Liver (tissue), 9 donors: ENCODE measurements around the gene SLC25A25. TPM values are rescaled to one million over a fixed set of nuclear protein-coding genes. Genes with fewer than 3 reads are reported as not detected.

Experiments used
- DNase-seq: peaks from one replicate; pipeline ENCODE4 v3.0.0-alpha.2; 2017; ENCODE audit warnings: low spot score
- H3K27ac ChIP-seq, 2 donors: one replicate each; pipeline ENCODE4 v1.7.0; 2013; ENCODE audit warnings: inconsistent platforms in 2 of 2, low read length in 2 of 2, control low read depth in 1 of 2, low read depth in 1 of 2, mild to moderate bottlenecking in 1 of 2
- H3K27me3 ChIP-seq, 4 donors: one replicate each; pipeline versions ENCODE4 v1.6.1 to v1.7.0; 2013; ENCODE audit warnings: low read length in 3 of 4, inconsistent platforms in 1 of 4, mild to moderate bottlenecking in 1 of 4, moderate library complexity in 1 of 4; ENCODE audit not compliant: control insufficient read depth in 4 of 4, insufficient read depth in 4 of 4
- H3K36me3 ChIP-seq, 4 donors: one replicate each; pipeline versions ENCODE4 v1.6.1 to v1.7.0; 2013; ENCODE audit warnings: low read length in 3 of 4, mild to moderate bottlenecking in 3 of 4, low read depth in 1 of 4, moderate library complexity in 1 of 4; ENCODE audit not compliant: control insufficient read depth in 4 of 4, insufficient read depth in 3 of 4
- H3K4me1 ChIP-seq, 4 donors: one replicate each; pipeline versions ENCODE4 v1.6.1 to v1.7.0; 2013; ENCODE audit warnings: low read length in 3 of 4, mild to moderate bottlenecking in 3 of 4, moderate library complexity in 1 of 4; ENCODE audit not compliant: control insufficient read depth in 4 of 4, insufficient read depth in 4 of 4
- H3K4me3 ChIP-seq, 3 donors: one replicate each; pipeline versions ENCODE4 v1.6.1 to v1.7.0; 2013; ENCODE audit warnings: low read length in 3 of 3, control low read depth in 1 of 3, low read depth in 1 of 3, mild to moderate bottlenecking in 1 of 3
- H3K9ac ChIP-seq, 2 donors: one replicate each; pipeline ENCODE4 v1.7.0; 2013; ENCODE audit warnings: low read length in 2 of 2, mild to moderate bottlenecking in 2 of 2, moderate library complexity in 2 of 2, control low read depth in 1 of 2, low read depth in 1 of 2
- H3K9me3 ChIP-seq, 4 donors: one replicate each; pipeline versions ENCODE4 v1.6.1 to v1.7.0; 2013; ENCODE audit warnings: low read length in 3 of 4; ENCODE audit not compliant: control insufficient read depth in 4 of 4
- EGR1 ChIP-seq, 2 donors: IDR thresholded peaks; 2 replicates each; pipeline ENCODE4 v1.6.1; 2016 to 2018; ENCODE audit warnings: antibody characterized with exemption in 2 of 2, low read depth in 2 of 2
- FOXA1 ChIP-seq: IDR thresholded peaks from 2 replicates; pipeline ENCODE4 v1.6.1; 2016; ENCODE audit warnings: antibody characterized with exemption
- FOXA2 ChIP-seq: IDR thresholded peaks from 2 replicates; pipeline ENCODE4 v1.6.1; 2016; ENCODE audit warnings: antibody characterized with exemption
- HNF4A ChIP-seq, 2 donors: conservative IDR thresholded peaks; 2 replicates each; pipeline ENCODE4 v1.6.1; 2016; ENCODE audit warnings: antibody characterized with exemption in 2 of 2, mild to moderate bottlenecking in 2 of 2
- HNF4G ChIP-seq: IDR thresholded peaks from 2 replicates; pipeline ENCODE4 v1.6.1; 2016; ENCODE audit warnings: antibody characterized with exemption
- JUND ChIP-seq, 2 donors: IDR thresholded peaks; 2 replicates each; pipeline ENCODE4 v1.6.1; 2016; ENCODE audit warnings: antibody characterized with exemption in 2 of 2
- NR2F2 ChIP-seq: IDR thresholded peaks from 2 replicates; pipeline ENCODE4 v1.6.1; 2016; ENCODE audit warnings: antibody characterized with exemption
- RAD21 ChIP-seq, 2 donors: IDR thresholded peaks; 2 replicates each; pipeline ENCODE4 v1.6.1; 2016; ENCODE audit warnings: antibody characterized with exemption in 2 of 2, mild to moderate bottlenecking in 2 of 2
- RXRA ChIP-seq, 2 donors: IDR thresholded peaks; 2 replicates each; pipeline ENCODE4 v1.6.1; 2017 to 2018; ENCODE audit warnings: antibody characterized with exemption in 2 of 2, mild to moderate bottlenecking in 1 of 2
- SP1 ChIP-seq: IDR thresholded peaks from 2 replicates; pipeline ENCODE4 v1.6.1; 2018; ENCODE audit warnings: antibody characterized with exemption, mild to moderate bottlenecking
- TAF1 ChIP-seq: conservative IDR thresholded peaks from 2 replicates; pipeline ENCODE4 v1.6.1; 2016; ENCODE audit warnings: antibody characterized with exemption, mild to moderate bottlenecking
- YY1 ChIP-seq: IDR thresholded peaks from 2 replicates; pipeline ENCODE4 v1.6.1; 2016; ENCODE audit warnings: antibody characterized with exemption, mild to moderate bottlenecking
- WGBS: extraction: QIAGEN DNeasy Blood & Tissue Kit; methylation state at CpG from one replicate; pipeline ENCODE4 v1.1.7; 2013; 5-methylcytosine and 5-hydroxymethylcytosine counted together
- polyA plus RNA-seq, 2 donors: library from polyadenylated mRNA; stranded (reverse) in 1 of 2; unstranded in 1 of 2; fragments of 200-250 nt in 1 of 2; fragments of >200 nt in 1 of 2; fragmentation: Nextera tagmentation in 1 of 2; extraction: Ambion mirVana in 1 of 2; gene quantifications; one replicate each; pipeline versions ENCODE4 v1.2.1 to v1.2.3, GENCODE V29; 2013 to 2015
- total RNA-seq, 2 donors: library from RNA; depleted of rRNA; stranded (reverse); fragments of >200 nt; gene quantifications; one replicate each; pipeline ENCODE4 v1.2.3, GENCODE V29; 2014
- TF ChIP-seq, protein P1 (sequence below): IDR thresholded peaks from 2 replicates; pipeline ENCODE4 v1.6.1; 2016; ENCODE audit warnings: antibody characterized with exemption
- TF ChIP-seq, protein P2 (sequence below): IDR thresholded peaks from 2 replicates; pipeline ENCODE4 v1.6.1; 2016; ENCODE audit warnings: antibody characterized with exemption, mild to moderate bottlenecking
- TF ChIP-seq, protein P3 (sequence below): IDR thresholded peaks from 2 replicates; pipeline ENCODE4 v1.6.1; 2016; ENCODE audit warnings: antibody characterized with exemption
- TF ChIP-seq, protein P4 (sequence below): IDR thresholded peaks from 2 replicates; pipeline ENCODE4 v1.6.1; 2016; ENCODE audit warnings: antibody characterized with exemption
- donor health status: healthy.
- donor health status: healthy.
- donor health status: healthy.
- donor health status: healthy.
- donor health status: healthy.

SLC25A25 gene
- total and polyA plus RNA-seq, 4 donors = 21.7 to 74.6 (median 39.3) TPM

DNA sequence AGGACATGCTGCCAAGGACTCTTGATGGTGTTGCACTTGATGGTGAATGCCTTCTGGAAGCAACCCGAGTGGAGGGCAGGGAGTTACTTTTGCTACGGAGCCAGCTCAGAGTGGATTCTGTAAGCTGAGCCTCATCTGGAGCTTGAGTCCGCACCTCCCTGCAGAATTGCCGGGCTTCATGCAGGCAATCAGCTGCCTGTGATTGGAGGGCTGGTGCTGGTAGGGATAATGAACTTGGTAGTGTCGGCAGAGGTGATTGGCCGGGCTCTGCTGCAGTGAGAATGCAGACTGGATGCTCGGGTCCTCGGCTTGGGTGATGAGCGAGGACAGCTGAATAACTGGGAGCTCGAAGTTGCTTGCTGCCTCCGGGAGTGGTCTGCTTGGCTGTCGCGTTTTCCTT lies 23.1 kb downstream of the SLC25A25 start:
- Histone ChIP-seq H3K4me3 (no peak overlapping the region), H3K4me1 (peaks cover 0 to 24% (median 14%) of the 10 kb centered on the region in 4 donors), H3K9me3 (no peaks in the 10 kb centered on the region), H3K27me3 (no peaks in the 10 kb centered on the region), H3K9ac (no peak overlapping the region), H3K36me3 (no peaks in the 10 kb centered on the region), H3K27ac (no peak overlapping the region)
- DNase-seq = no peak
- 84% methylated on average over 13 of the region's 13 CpGs for WGBS
- TF ChIP-seq, protein P1, sequence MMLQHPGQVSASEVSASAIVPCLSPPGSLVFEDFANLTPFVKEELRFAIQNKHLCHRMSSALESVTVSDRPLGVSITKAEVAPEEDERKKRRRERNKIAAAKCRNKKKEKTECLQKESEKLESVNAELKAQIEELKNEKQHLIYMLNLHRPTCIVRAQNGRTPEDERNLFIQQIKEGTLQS = no peak
- TF ChIP-seq, protein P2, sequence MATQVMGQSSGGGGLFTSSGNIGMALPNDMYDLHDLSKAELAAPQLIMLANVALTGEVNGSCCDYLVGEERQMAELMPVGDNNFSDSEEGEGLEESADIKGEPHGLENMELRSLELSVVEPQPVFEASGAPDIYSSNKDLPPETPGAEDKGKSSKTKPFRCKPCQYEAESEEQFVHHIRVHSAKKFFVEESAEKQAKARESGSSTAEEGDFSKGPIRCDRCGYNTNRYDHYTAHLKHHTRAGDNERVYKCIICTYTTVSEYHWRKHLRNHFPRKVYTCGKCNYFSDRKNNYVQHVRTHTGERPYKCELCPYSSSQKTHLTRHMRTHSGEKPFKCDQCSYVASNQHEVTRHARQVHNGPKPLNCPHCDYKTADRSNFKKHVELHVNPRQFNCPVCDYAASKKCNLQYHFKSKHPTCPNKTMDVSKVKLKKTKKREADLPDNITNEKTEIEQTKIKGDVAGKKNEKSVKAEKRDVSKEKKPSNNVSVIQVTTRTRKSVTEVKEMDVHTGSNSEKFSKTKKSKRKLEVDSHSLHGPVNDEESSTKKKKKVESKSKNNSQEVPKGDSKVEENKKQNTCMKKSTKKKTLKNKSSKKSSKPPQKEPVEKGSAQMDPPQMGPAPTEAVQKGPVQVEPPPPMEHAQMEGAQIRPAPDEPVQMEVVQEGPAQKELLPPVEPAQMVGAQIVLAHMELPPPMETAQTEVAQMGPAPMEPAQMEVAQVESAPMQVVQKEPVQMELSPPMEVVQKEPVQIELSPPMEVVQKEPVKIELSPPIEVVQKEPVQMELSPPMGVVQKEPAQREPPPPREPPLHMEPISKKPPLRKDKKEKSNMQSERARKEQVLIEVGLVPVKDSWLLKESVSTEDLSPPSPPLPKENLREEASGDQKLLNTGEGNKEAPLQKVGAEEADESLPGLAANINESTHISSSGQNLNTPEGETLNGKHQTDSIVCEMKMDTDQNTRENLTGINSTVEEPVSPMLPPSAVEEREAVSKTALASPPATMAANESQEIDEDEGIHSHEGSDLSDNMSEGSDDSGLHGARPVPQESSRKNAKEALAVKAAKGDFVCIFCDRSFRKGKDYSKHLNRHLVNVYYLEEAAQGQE = no peak
- TF ChIP-seq, protein P3, sequence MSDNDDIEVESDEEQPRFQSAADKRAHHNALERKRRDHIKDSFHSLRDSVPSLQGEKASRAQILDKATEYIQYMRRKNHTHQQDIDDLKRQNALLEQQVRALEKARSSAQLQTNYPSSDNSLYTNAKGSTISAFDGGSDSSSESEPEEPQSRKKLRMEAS = no peak
- TF ChIP-seq FOXA1 (no peak), TAF1 (no peak), YY1 (no peak), RXRA (IDR thresholded peaks at IDR 0.05) (no peak)

DNA sequence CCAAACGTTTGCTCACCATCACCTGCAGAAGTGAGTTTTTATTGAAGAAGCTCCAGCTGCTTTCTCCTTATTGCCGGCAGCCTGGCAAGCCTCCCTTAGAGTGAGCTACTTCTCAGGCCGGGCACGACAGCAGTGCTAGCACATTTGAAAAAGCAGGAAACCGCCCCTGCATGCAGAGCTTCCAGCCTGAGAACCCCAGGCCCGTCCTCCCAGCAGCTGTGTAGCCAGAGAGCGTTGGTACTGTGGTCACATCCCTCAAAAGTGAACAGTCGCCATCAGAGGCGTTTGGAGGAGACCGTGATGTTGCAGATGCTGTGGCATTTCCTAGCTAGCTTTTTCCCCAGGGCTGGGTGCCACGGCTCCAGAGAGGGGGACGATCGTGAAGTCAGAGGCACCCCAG lies 23.5 kb downstream of the SLC25A25 start:
- 72% methylated on average over 13 of the region's 13 CpGs for WGBS
- Histone ChIP-seq H3K4me1 (peaks cover under 1 to 26% (median 14%) of the 10 kb centered on the region in 4 donors), H3K4me3 (no peak overlapping the region), H3K9me3 (no peaks in the 10 kb centered on the region), H3K9ac (no peak overlapping the region), H3K36me3 (no peaks in the 10 kb centered on the region), H3K27ac (no peak overlapping the region), H3K27me3 (no peaks in the 10 kb centered on the region)
- DNase-seq = no peak
- no peak for TF ChIP-seq HNF4G
- TF ChIP-seq, protein P3 = no peak
- no peak for TF ChIP-seq HNF4A (conservative IDR thresholded peaks at IDR 0.05)
- no peak for TF ChIP-seq FOXA2
- TF ChIP-seq, protein P2 = no peak
- TF ChIP-seq, protein P4, sequence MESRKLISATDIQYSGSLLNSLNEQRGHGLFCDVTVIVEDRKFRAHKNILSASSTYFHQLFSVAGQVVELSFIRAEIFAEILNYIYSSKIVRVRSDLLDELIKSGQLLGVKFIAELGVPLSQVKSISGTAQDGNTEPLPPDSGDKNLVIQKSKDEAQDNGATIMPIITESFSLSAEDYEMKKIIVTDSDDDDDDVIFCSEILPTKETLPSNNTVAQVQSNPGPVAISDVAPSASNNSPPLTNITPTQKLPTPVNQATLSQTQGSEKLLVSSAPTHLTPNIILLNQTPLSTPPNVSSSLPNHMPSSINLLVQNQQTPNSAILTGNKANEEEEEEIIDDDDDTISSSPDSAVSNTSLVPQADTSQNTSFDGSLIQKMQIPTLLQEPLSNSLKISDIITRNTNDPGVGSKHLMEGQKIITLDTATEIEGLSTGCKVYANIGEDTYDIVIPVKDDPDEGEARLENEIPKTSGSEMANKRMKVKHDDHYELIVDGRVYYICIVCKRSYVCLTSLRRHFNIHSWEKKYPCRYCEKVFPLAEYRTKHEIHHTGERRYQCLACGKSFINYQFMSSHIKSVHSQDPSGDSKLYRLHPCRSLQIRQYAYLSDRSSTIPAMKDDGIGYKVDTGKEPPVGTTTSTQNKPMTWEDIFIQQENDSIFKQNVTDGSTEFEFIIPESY = no peak
- TF ChIP-seq JUND (IDR thresholded peaks at IDR 0.05) = no peak
- TF ChIP-seq EGR1 (IDR thresholded peaks at IDR 0.05; ENCODE audit: low read depth in 2 of 2) = no peak
- TF ChIP-seq NR2F2 = no peak
- no peak for TF ChIP-seq TAF1
- no peak for TF ChIP-seq SP1
- TF ChIP-seq RAD21 (IDR thresholded peaks at IDR 0.05) = no peak
